Measurements from ENCODE around the gene APBB2. TPM values are rescaled to one million over a fixed set of nuclear protein-coding genes. Genes with fewer than 3 reads are reported as not detected.
A peak's percentile ranks its signal among the peaks of the same experiment; 100 is the strongest.

The APBB2 gene
- total RNA-seq, 4 donors from 2014 or later = 42.4 to 95.8 (median 51.3) TPM

- no peak overlapping the region for H3K27ac ChIP-seq
- 71% methylated on average over 7 of the region's 7 CpGs for WGBS
- TF ChIP-seq POLR2A (IDR thresholded peaks at IDR 0.05) (no peak), POLR2AphosphoS5 (IDR thresholded peaks at IDR 0.05) (no peak), EP300 (IDR thresholded peaks at IDR 0.05) (no peak)
- no peaks in the 10 kb centered on the region for H3K27me3 ChIP-seq
- no peak overlapping the region for H3K4me3 ChIP-seq
- H3K9me3 ChIP-seq = no peaks in the 10 kb centered on the region
- DNase-seq (ENCODE audit: low spot score in 2 of 2) = no peak
- H3K4me1 ChIP-seq = peaks cover 27% of the 10 kb centered on the region
- no peaks in the 10 kb centered on the region for H3K36me3 ChIP-seq
These were observed 88.6 kb downstream of the APBB2 start for GRCh38 chr4:41125558-41126311.

GRCh38 chr4:41124916-41125548 is 89.3 kb downstream of the APBB2 start:
- H3K4me3 ChIP-seq = no peak overlapping the region
- TF ChIP-seq POLR2A (IDR thresholded peaks at IDR 0.05) (no peak), CTCF (IDR thresholded peaks at IDR 0.05) (no peak), EP300 (IDR thresholded peaks at IDR 0.05) (no peak), POLR2AphosphoS5 (IDR thresholded peaks at IDR 0.05) (no peak)
- H3K9me3 ChIP-seq = no peaks in the 10 kb centered on the region
- peaks cover 34% of the 10 kb centered on the region for H3K4me1 ChIP-seq
- H3K27ac ChIP-seq = no peak overlapping the region
- no peaks in the 10 kb centered on the region for H3K36me3 ChIP-seq
- no peaks in the 10 kb centered on the region for H3K27me3 ChIP-seq
- DNase-seq (ENCODE audit: low spot score in 2 of 2) = no peak
- whole genome bisulfite sequencing = 63% methylated on average over 3 of the region's 3 CpGs

GRCh38 chr4:41122775-41123174 is 91.6 kb downstream of the APBB2 start:
- peaks cover 50% of the 10 kb centered on the region for H3K4me1 ChIP-seq
- no peak overlapping the region for H3K27ac ChIP-seq
- no peaks in the 10 kb centered on the region for H3K27me3 ChIP-seq
- H3K36me3 ChIP-seq = no peaks in the 10 kb centered on the region
- WGBS = 93% methylated on average over 7 of the region's 7 CpGs
- TF ChIP-seq EP300 (IDR thresholded peaks at IDR 0.05) (no peak), POLR2A (IDR thresholded peaks at IDR 0.05) (no peak), CTCF (IDR thresholded peaks at IDR 0.05) (no peak), POLR2AphosphoS5 (IDR thresholded peaks at IDR 0.05) (no peak)
- DNase-seq (ENCODE audit: low spot score in 2 of 2) = no peak
- H3K4me3 ChIP-seq = no peak overlapping the region
- H3K9me3 ChIP-seq = no peaks in the 10 kb centered on the region

GRCh38 chr4:41122309-41122708 is 92.0 kb downstream of the APBB2 start:
- TF ChIP-seq EP300 (IDR thresholded peaks at IDR 0.05) (no peak), CTCF (IDR thresholded peaks at IDR 0.05) (no peak), POLR2AphosphoS5 (IDR thresholded peaks at IDR 0.05) (no peak), POLR2A (IDR thresholded peaks at IDR 0.05) (no peak)
- H3K27ac ChIP-seq = no peak overlapping the region

GRCh38 chr4:41121906-41122305 is 92.4 kb downstream of the APBB2 start:
- no peaks in the 10 kb centered on the region for H3K36me3 ChIP-seq
- H3K4me3 ChIP-seq = no peak overlapping the region
- no peak for TF ChIP-seq POLR2A (IDR thresholded peaks at IDR 0.05)
- TF ChIP-seq CTCF (IDR thresholded peaks at IDR 0.05) = no peak
- no peak for TF ChIP-seq EP300 (IDR thresholded peaks at IDR 0.05)
- no peak for TF ChIP-seq POLR2AphosphoS5 (IDR thresholded peaks at IDR 0.05)
- 96% methylated on average over 2 of the region's 2 CpGs for WGBS
- H3K27me3 ChIP-seq = no peaks in the 10 kb centered on the region
- no peaks in the 10 kb centered on the region for H3K9me3 ChIP-seq
- H3K4me1 ChIP-seq = peaks cover 50% of the 10 kb centered on the region
- no peak for DNase-seq (ENCODE audit: low spot score in 2 of 2)
- H3K27ac ChIP-seq = peak overlapping the region; percentile 86

More at GRCh38 chr4:41122309-41122708, 92.0 kb downstream of the APBB2 start:
- DNase-seq (ENCODE audit: low spot score in 2 of 2) = no peak
- Histone ChIP-seq H3K9me3 (no peaks in the 10 kb centered on the region), H3K27me3 (no peaks in the 10 kb centered on the region), H3K4me3 (no peak overlapping the region), H3K4me1 (peaks cover 50% of the 10 kb centered on the region), H3K36me3 (no peaks in the 10 kb centered on the region)
